HL-60 (cell line): ENCODE measurements around the gene POTEJ.
"Not testable (repeated sequence)": the region's sequence is repeated elsewhere in the genome, so short reads cannot be mapped to it uniquely, and the experiment has no call there.

Experiments
- CTCF ChIP-seq: IDR thresholded peaks from one replicate; pipeline ENCODE4 v1.5.1; 2011; ENCODE audit warnings: low read length, control low read depth, inconsistent platforms; ENCODE audit not compliant: insufficient read depth
- GABPA ChIP-seq: IDR thresholded peaks from 2 replicates; pipeline ENCODE4 v1.6.1; 2012; ENCODE audit warnings: low read depth
- POLR2AphosphoS5 ChIP-seq: IDR thresholded peaks from 2 replicates; pipeline ENCODE4 v1.6.1; 2012; ENCODE audit warnings: low read depth
- REST ChIP-seq: IDR thresholded peaks from 2 replicates; pipeline ENCODE4 v1.6.1; 2012; ENCODE audit warnings: low read depth; ENCODE audit not compliant: insufficient replicate concordance
- SPI1 ChIP-seq: IDR thresholded peaks from 2 replicates; pipeline ENCODE4 v1.6.1; 2012; ENCODE audit warnings: low read depth, mild to moderate bottlenecking, borderline replicate concordance

GRCh38 chr2:130583582-130583981 is 27.7 kb upstream of the POTEJ start:
- TF ChIP-seq CTCF, REST, GABPA, POLR2AphosphoS5, SPI1: not testable (repeated sequence)
